Measurements from ENCODE around the gene PPP1R2.

Gene PPP1R2

DNA sequence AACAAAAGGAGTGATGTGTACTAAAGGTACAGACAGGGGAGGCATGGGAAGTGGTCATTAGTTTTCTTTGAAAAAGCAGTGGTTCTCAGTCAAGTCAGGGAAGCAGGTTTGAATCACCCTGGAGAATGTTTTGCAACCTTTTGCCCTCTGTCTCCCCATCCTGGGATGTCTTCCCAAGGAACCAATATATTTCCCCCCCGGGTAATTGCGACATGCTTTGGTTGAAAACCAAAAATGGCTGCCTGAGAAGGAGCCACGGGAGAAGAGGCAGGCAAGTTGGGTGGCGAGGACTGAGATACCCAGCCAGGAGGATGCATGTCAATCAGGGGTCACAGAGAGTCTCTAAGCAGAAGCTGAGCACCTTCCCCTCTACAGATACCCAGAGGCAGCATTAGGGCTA is 20.2 kb upstream of the PPP1R2 start:
- no peak for FAIRE-seq

DNA sequence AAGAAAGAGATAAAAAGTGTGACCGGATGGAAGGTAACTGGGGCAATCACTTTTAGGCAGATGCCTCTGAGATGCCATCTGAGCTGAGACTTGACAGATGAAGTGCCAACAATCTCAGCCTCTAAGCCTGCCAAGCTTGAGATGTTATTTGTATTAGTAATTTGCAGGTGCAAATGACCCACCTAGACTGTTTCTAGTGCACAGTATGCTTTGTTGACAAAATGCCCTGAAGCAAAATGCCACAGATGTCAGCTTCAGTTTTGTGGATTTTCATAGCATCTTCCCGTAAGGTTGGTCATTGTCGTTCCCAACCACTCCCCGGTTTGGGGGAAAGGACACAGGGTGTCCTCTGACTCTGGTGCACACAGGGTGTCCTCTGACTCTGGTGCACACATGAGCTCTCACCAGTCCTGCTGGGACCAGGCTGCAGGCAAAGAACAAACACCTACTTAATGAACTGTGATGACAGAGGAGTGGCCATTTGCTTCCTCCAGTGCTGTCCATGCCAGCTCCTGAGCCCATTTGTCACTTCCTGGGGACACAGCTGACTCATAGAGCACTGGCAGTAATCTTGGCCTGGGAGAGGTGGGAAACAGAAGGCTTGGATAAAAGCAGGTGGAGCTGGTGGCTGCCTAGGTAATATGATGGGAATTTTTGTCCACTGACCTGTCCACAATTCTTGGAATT is 16.7 kb upstream of the PPP1R2 start:
- FAIRE-seq, result no peak

DNA sequence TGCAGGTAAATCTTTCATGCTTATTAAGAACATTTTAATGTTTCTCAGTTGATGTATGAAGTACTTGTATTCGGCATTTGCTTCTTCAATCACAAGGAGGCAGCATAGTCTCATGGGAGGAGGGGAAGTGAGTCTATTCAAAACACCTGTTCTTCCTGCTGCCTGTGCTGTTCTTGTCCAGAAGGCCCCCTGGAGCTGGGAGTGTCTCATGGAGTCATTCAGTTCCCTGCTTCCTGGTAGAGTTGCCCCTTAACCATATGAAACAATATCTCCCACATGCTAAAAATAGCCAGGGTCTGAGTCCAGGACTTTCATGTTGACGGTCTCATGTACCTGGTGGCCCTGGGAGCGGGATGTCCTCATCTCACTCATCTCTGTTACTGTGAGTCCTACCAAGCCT is 15.5 kb upstream of the PPP1R2 start:
- FAIRE-seq, result no peak

DNA sequence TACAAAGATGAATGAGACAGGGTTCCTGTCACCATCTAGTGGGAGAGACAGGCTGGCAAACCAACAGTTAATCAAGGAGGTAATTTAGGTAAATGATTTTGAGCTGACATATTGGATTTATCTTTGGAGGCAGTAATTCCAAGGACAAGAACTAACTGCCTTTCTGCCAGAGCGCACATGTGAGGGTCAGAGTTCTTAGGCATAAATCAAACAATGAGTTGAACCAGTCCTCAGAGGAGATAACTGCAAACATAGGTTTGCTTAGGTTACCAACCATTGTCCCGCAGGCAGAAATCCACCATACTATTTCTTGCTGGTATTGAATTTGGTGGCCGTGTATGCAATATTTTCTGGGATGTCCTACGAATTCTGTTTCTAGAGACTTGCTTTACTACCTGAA is 14.2 kb upstream of the PPP1R2 start:
- FAIRE-seq, result no peak

DNA sequence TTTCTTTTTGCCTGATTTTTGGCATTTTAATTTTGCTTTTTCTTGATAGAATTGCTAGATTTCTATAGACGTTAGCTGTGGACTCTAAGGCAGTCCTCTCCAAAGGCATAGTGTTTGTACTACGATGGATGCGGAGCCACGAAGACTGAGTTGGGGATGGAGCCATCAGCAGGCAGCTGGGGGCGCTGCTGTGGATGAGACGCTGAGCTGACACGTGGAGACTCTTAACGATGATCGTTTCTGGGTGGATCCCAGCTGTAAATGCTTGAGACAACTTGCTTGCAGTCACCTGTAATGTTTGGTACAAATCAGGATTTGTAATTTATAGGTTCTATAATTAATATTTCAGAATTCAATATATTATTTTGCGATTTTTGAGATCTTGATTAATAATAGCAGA is 13.3 kb upstream of the PPP1R2 start:
- FAIRE-seq, result no peak

DNA sequence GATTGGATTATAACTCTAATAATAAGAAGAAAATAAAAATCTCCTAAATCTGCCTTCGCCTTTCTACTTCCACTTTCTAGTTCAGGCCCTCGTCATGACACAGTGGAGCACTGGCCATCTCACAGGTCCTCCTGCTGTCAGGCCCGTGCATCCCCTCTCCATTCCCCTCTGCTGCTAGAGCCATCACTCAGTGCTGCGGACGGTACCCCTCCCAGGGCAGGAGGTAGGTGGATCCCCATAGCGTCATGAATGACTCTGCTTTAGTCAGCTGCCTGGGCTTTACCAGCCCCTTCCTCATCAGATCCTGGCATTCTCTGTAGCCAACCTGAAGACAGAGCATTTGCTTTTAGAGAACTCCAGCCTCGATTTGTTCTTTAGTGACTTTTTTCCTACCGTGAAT is 12.0 kb upstream of the PPP1R2 start:
- FAIRE-seq, result no peak

DNA sequence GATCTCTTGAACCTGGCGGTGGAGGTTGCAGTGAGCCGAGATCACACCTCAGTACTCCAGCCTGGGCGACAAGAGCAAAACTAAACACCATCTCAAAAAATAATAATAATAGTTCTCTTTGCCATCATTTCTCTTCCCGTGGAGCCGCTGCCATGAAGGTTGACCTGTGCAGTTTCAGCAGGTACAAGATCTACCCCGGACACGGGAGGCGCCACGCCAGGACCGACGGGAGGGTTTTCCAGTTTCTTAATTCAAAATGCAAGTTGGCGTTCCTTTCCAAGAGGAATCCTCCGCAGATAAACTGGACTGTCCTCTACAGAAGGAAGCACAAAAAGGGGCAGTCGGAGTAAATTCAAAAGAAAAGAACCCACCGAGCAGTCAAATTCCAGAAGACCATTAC is 11.3 kb upstream of the PPP1R2 start:
- no peak for FAIRE-seq

DNA sequence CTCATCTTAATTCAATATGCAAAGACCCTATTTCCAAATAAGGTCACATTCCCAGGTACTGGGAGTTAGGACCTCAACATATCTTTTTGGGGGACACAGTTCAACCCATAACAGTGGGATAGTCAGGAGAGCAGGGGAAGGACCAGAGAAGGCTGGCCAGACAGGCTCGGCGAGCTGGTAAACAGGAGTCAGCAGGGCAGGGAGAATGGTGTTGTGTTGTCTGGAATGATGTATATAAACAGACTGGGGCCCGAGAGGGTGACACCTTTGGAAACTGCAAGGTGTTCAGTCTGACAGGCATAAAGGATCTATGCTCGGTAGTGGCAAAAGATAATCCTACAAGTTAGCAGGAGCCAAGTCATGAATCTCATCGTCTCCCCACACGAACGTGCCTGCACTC is 10.1 kb upstream of the PPP1R2 start:
- FAIRE-seq, result no peak

DNA sequence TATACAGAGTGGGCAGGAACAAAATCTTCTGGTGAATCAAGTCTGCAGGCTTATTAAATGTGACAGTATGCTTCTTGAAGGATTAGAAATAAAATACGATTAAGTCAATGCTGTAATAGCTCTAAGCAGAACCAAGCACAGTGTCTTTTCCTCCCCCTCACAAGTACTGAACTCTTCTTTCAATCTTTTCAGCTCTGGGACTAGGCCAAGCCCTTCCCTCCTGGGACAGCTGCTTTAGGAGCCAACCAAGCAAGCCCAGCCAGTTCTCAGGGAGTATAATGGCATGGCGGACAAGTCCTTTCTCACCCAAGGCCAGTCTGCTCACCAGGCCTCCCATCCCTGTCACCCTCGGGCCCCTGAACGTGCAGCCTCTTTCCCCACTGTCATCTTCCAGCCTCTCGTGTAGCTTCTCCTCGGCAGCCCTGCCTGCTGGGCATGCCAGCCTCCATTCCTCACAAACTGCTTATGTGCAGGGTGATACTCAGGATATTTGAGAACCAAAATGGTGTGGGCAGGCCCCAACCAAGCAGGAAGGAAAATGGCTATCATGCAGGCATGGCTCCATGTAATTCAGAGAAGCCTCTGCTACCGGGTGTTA is 8.4 kb upstream of the PPP1R2 start:
- no peak for FAIRE-seq

DNA sequence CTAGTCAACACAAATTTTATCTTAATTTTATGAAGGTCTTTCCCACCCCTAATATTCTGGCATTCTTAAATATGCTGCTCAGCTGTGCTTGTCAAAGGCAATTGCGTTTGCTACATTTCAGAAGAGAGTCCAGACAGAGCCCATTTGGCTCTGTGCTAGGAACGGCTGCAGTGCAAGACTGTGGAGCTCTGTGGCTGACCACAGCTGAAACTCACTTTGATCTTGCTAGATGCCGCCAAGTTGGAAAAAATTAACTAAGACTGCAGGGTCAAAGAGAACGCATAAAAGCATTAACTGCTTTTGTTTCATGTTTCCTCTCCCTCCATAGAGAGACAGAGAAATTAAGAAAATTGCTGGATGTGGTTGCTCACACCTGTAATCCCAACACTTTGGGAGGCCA is 7.6 kb upstream of the PPP1R2 start:
- no peak for FAIRE-seq

DNA sequence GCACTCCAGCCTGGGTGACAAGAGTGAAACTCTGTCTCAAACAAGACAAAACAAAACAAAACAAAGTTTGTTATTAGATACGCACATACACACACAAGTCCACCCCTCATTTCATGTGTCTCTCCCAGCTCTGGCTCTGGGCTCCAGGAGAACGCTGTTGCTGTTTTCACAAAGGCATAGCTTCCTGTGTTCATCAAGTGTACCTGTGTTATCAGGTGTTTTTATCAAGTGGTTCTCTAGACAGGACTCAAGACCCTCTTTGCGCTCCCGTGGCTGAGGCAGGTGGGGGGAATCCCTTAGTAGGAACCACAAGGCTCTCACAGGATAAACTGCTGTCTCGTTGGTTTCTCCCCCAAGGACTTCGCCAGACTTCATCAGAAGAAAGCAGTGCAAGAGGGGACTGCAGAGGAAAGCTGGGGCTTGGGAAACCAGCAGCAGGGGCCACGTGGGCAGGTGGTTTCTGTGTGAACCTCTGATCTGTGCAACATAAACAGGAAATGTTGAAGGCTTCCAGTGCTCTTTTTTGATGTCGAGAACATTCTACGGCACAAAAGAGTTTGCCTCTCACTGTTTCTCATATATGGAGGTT is 6.9 kb upstream of the PPP1R2 start:
- FAIRE-seq, result no peak

DNA sequence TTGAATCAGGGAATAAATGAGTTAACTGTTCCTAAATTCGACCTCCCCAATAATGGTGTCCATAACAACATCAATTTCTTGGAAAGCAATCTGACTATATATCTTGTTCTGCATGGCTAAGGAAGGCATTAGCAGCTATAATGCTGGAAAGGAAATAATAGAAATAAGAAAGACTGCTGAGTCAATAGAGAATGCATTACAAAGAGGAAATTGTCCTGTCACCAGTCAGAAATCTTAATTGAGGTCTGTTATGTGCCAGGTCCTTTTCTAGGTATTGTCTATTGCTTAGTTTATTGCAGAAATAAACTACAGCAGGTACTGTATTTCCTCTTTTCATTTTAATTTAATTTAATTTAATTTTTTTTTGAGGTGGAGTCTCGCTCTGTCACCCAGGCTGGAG is 5.9 kb upstream of the PPP1R2 start:
- no peak for FAIRE-seq

DNA sequence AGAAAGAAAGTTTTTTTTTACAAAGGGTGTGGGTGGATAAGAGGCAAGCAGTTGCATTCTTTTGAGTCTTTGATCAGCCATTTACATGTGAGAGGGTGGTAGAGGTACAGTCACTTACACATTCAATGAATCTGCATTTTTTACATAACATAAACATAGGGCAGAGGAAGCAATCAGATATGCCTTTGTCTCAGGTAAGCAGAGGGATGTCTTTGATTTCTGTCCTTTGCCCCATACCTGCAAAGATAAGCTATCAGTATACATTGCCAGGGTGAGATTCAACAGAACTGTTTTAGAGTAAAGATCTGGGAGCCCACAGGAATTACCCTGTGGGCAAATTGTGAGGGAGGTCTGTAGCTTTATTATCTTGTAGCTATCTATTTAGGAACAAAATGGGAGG is 5.4 kb upstream of the PPP1R2 start:
- FAIRE-seq, result no peak

DNA sequence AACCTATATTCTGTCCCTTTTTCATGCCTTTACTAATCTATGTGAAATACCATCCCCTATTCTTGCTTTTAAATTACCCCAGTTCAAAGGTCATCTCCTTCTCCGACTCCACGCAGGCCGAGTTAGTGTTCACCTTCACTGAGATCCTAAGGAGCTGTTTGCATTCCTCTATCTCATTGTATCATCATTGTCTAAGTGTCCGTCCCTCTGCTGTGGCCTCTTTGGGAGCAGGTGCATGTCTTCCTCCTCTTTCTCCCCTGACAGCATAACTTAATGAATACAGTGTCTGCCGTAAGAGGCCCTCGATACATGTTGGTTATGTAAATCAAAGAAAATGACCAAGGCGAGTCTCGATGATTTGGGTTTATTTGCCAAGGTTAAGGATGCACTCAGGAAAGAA is 4.9 kb upstream of the PPP1R2 start:
- no peak for FAIRE-seq

DNA sequence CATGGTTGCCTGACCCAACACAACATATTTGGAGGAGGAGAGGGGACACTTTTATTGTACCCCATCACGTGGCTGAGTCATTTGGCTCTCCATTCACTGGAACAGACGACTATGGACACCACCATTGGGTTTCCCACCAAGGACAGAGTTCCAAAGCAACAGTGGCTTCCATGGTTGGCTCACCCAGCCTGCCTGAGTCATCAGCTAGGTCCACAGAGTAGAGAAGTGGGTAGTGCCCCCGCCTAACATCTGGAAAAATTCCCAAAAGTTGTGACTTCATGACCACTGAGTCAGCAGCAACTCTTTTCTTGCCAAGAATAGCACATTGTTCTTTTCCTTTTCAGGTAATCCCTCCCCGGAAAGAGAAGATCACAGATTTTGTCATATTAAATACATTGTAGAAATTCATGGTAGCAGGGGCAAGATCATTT is 3.0 kb upstream of the PPP1R2 start:
- no peak for FAIRE-seq

DNA sequence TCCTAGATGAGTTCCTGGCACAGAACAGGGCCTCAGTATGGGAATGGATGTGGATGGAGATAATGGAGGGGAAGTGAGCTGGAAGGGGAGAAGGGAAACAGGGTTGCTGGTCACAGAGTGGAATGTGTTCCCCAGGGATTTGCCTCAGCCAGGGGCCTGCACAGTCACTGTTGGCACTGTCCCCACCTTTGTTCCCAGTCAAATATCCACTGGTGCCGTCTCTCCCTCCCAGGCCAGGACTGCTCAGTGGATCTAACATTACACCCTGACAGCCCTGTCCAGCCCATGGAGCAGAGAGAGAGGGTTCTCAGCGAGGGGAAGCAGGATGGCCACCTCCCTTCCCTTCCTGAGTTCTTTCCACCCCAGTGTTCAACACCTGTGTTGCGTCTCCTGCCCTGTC is 1.5 kb upstream of the PPP1R2 start:
- no peak for FAIRE-seq

DNA sequence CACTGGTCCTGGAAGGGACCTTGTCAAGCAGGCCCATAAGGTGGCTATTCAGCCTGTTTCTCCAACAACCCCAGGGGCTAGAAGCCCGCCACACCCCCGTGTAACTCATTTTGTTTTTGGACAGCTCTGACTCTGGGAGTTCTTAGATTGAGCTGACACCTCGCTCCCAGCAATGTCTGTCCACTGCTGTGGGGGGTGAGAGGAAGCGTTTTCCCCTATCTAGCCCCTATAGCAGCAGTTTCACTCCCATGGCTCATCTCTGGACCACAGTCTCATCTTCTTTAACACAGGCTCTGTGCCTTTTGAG is 1.1 kb upstream of the PPP1R2 start:
- no peak for FAIRE-seq

DNA sequence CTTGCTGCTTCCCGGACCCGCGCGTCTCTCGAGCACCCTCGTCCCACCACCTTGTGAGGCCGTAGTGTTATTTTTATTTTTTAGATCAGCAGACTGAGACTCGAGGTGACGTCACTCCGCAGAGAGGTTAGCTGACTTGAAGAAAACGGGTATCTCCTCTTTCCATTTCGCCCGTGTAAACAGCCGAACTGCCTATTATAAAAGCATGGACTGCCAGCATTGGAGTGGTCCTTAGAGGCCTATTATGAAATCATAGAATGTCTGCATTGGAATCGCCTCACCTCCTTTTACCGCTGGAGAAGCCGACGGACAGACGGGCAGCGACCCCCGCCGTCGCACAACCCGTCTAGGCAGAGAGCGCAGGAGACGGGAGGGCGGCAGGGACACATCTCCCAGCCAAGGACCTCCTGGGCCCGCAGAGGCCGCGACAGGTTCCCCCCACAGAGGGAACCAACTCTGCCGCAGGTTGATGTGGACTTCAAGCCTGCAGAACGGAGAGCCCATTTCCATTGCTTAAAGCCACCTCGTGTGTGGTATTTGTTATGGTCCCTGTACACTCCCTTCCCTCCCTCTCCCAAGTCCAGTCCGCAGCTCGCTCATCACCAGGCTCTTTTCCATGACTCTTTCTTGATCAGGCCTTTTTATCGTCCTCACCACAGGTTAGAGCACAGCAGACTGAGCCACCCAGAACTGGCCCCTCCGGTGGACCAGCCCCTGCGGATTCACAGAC is 540 bp upstream of the PPP1R2 start:
- FAIRE-seq, result no peak

DNA sequence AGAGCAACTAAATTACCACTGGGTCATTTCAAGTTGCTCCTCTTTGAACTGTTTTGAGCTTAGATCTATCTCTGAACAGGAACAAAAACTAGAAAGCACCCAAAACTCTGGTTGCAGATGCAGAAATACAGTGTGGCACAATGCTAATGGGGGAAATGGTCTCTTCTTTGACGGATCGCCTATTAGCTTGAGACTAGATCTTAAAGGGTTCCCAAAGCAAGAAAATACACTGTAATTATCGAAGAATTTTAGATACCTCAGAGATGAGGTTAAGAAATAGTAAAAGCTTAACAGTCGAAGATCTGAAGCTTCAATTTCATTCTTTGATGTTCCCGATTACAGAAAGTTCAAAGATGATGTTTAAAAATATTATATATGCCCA is 818 bp downstream of the PPP1R2 start:
- no peak for FAIRE-seq

DNA sequence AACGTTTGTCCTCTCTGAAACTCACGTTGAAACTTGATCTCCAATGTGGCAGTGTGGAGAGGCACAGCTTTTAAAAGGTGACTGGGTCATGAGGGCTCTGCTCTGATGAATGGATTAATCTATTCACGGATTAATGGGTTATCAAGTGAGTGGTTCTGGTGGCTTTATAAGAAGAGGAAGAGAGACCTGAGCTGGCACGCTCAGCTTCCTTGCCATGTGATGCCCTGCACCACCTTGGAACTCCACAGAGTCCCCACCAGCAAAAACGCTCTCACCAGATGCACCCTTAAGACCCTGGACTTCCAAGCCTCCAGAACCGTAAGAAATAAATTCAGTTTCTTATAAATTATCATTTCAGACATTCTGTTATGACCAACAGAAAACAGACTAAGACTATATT is 2.6 kb downstream of the PPP1R2 start:
- FAIRE-seq, result no peak

DNA sequence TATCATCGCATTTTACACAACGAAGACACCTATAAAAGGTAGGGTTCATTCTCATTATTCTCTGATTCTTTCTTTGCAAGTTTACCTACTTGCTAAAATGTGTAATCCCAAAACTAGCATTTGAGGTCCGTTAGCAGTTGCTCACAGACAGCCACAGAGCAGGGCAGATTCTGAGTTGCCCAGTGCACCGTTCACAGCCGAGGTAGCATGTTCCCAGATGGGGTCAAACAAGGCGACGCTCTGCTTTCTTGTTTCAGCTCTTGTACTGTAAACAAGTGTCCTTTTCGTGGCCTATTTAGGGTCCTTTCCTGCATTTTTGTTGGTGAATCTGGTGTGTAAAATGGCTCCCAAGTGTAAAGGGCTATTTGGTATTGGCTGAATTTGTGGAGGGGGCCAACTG is 3.1 kb downstream of the PPP1R2 start:
- no peak for FAIRE-seq

DNA sequence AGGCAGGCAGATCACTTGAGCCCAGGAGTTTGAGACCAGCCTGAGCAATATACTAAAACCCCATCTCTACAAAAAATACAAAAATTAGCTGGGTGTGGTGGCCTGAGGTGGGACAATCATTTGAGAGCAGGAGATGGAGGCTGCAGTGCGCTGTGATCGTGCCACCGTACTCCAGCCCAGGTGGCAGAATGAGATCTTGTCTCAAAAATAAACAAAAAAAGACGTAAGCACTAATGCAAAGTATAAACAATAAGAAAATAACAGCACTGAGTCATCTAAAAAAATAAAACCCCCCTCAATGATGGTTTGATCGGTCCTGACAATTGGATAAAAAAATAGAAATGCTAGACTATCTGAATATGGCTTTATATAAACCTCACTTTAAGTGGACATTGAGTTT is 3.6 kb downstream of the PPP1R2 start:
- no peak for FAIRE-seq

DNA sequence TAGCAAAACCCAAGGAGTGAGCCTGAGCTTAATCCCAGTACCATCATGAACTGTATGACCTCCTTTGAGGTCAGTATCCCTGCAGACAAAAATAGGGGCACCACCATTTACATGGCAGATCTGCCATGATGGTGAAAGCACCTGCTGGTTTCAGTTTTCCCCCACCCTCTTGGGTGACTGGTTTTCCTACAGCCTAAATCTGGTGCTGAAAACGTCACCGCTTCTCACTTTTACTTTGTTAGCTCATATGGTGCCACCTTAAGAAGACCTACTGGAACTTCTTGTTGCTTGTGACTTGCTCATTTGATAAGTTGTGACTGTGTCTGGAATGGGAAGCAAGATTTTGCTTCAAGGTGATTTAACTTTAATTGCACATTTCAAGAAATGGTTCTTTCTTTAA is 5.1 kb downstream of the PPP1R2 start:
- no peak for FAIRE-seq

DNA sequence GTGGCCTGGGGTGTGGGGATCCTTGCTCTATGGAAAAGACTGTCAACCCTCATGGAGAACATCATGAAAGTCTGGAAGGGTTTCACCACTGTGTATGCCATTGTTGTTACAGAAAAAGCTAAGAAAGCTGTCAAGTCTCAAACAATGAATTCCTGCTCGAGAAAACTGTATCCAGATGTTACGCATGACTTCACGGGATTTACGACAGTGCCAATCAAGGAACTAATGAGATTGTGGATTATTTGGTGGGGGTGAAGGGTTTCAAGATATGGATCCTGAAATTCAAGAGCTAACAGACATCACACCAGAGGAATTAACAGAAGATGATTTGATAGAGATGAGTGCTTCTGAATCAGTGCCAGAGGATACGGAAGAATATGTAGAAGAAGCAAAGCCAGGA is 7.8 kb downstream of the PPP1R2 start:
- FAIRE-seq, result no peak

DNA sequence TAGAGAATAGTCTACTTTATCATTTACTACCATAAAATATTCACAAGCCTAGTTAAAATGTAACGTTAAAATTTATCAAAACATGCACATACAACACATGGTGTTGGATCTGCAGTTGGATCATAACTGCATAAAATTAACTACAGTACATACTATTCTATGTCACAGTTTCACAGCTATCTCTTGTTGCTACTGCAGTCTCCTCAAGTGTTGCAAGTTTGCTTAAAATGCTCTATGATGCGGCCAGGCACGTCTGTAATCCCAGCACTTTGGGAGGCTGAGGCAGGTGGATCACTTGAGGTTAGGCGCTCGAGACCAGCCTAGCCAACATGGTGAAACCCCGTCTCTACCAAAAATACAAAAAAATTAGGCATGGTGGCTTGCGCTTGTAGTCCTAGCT is 10.3 kb downstream of the PPP1R2 start:
- FAIRE-seq, result no peak

All from TTC549 (cell line).